Retina (tissue), 1 donor: Measurements from ENCODE around the gene TANC1.
A peak's percentile ranks its signal among the peaks of the same experiment; 100 is the strongest.
"Not testable (repeated sequence)": the region's sequence is repeated elsewhere in the genome, so short reads cannot be mapped to it uniquely, and the experiment has no call there.

Source experiments
- DNase-seq: peaks from one replicate; pipeline ENCODE4 v3.0.0-alpha.2; 2016

The TANC1 gene

GRCh38 chr2:159124931-159125467 is 156.6 kb downstream of the TANC1 start:
- DNase-seq: no peak

GRCh38 chr2:159125858-159126257 is 157.4 kb downstream of the TANC1 start:
- DNase-seq: no peak

DNA sequence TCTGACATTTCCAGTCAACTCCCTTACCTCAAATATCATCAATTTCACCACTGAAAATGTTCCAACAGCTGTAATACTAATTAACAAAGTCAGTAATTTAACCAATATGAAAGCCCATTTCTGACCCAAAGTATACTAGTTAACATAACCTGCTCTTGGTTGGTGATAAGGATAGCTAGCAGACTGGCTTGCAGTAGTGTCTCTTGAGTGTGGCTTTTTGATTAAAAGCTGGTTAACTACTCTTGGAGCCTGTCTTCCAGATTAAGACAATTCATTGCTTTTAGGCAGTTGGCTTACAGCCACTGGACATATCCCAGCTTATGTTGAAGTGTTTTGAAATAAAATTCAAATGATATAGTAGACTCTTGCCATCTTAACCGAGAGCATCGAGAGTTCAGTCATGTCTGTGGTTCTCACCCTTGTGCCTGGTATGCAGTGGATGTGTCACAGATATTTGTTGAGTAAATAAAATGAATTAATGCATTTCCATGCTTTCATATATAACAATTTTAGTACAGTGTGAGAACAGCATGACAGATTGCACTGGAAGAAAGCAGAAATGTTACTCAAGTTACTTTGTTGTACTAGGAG is 158.1 kb downstream of the TANC1 start:
- no peak for DNase-seq

GRCh38 chr2:159128191-159128590 is 159.8 kb downstream of the TANC1 start:
- no peak for DNase-seq

DNA sequence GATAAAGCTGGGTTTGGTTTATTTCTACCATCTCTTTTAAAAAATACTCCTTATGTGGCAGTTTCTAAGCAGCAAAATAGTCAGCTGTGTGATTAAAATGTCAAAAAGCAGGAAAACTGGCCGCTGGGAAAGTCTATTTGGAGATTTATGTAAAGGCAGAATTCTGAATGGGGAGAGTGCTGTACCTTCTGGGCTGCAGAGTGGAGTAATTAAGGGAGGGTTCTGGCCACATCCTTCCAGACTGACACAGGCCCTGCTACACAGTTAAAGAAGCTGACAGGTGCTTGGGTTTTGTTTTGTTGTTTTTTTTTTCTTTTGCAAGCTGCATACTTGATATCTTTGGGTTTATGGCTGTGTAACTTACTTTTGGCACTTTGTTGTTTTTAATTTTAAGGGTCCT is 160.8 kb downstream of the TANC1 start:
- DNase-seq: no peak

- DNase-seq: peak; percentile 11
Measured at GRCh38 chr2:159129824-159130223, 161.4 kb downstream of the TANC1 start.

GRCh38 chr2:159130302-159130701 is 161.9 kb downstream of the TANC1 start:
- DNase-seq: no peak

GRCh38 chr2:159131267-159131913 is 162.9 kb downstream of the TANC1 start:
- DNase-seq: no peak

DNA sequence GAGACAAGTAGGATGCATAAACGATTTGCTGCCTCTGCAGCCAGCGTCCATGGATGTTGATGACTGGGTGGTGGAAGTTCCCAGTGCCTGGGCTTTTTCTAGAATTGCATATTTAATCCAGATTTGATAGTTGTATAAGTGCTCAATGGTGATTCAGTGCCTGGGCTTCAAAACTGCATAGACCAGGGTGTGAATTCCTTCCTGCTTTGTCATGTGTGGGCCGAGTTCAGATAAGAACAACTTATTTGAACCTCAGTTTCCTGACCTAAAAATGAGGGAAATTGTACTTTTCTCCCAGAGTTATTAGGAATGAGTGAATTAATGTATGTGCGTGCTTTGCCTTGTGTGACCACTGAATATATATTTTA is 163.5 kb downstream of the TANC1 start:
- DNase-seq: no peak

DNA sequence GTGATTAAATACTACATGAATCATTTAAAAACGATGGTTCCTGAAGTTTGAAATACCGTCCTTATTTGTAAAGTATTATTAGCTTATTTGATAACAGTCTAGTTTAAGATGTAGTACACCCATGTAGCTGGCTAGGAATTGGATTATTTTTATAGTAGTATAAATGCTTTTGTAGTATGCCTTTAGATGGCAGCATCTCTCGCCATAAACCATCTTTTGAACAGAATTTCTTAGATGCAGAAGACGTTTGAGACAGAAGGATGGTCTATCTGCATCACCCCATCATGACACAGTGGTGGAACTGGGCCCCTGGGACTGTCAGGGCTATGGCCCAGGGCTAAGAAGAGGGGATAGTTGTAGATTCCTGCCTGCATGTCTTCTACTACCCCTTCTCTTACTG is 165.4 kb downstream of the TANC1 start:
- no peak for DNase-seq

- DNase-seq: no peak
Measured at GRCh38 chr2:159134979-159135378, 166.5 kb downstream of the TANC1 start.

DNA sequence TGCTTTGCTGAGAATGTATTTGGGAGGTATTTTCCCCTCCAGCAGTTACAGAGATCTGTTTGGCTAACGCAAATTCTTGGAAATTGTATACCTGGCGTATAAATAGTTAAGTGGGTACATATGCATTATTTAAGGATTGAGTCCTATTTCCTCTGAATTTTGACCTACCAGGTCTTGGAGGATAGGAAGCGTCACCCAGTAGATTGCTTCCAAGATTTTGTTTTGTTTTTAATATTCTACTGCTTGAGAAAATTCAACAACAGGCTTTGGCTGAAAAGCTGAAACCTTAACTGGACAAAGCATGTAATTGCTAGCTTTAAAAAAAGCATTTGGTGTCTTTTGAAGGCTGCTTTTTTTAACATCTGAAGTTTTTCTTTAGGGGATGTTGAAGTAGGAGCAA is 168.0 kb downstream of the TANC1 start:
- DNase-seq: no peak

GRCh38 chr2:159137511-159138241 is 169.2 kb downstream of the TANC1 start:
- peak; percentile 11 for DNase-seq

DNA sequence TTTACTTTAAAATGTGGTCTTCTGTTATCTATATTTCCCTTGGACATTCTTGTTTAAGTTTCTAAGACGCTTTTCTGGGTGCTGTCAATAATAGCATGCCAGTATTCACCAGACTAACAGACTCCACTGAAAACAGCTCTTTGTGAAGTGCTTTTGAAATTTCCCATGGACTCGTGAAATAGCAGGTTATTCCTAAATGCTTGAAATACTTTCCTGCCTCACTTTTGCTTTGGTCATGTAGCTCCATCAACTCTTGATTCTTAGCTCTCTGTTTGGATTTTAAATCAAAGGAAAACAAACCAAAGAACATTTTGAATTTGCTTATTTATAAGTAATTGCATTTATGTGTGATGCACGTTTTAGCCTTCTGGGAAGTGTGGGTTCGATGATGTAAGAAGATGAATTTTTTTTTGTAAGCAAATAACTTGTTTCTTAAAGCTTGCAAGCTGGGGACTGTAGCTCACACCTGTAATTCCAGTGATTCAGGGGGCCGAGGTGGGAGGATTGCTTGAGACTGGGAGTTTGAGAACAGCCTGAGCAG is 170.3 kb downstream of the TANC1 start:
- no peak for DNase-seq

- DNase-seq: no peak
Measured at GRCh38 chr2:159139216-159139933, 170.9 kb downstream of the TANC1 start.

DNA sequence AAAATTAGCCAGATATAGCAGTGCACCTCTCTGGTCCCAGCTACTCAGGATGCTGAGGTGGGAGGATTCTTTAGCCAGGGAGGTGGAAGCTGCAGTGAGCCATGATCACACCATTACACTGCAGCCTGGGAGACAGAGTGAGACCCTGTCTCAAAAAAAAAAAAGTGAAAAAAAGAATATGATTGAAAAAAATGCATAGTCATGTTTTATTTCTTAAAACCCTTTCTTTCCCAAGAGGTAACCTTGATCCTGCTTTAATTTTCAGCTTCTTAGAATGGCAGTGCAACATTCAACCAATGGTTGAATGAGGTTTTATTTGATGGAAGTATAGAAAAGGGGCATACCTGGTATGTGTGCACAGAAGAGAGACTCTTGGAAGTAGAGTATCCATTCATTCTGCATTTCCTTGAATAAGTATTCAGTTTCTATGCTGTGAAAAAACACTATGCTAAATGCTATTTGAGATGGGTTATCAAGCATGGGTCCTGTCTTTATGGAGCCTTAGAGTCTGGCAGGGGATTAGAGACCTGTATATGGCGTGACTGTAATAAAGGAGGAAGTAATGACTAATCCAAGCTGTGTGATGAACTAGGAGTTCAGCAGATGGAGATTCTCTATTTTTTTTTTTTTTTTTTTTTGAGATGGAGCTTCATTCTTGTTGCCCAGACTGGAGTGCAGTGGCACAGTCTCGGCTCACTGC is 171.8 kb downstream of the TANC1 start:
- no peak for DNase-seq

DNA sequence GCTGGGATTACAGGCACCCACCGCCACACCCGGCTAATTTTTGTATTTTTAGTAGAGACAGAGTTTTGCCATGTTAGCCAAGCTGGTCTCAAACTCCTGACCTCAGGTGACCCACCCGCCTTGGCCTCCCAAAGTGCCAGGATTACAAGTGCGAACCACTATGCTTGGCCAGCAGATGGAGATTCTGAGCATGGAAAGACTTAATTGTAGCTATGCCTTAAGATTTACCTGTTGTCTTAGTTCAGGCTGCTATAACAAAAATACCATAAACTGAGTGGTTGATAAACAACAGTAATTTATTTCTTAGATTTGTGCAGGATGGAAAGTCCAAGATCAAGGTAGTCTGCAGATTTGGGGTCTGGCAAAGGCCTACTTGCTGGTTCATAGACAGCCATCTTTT is 172.4 kb downstream of the TANC1 start:
- DNase-seq: not testable (repeated sequence)

- DNase-seq: no peak
Measured at GRCh38 chr2:159144776-159145614, 176.6 kb downstream of the TANC1 start.

DNA sequence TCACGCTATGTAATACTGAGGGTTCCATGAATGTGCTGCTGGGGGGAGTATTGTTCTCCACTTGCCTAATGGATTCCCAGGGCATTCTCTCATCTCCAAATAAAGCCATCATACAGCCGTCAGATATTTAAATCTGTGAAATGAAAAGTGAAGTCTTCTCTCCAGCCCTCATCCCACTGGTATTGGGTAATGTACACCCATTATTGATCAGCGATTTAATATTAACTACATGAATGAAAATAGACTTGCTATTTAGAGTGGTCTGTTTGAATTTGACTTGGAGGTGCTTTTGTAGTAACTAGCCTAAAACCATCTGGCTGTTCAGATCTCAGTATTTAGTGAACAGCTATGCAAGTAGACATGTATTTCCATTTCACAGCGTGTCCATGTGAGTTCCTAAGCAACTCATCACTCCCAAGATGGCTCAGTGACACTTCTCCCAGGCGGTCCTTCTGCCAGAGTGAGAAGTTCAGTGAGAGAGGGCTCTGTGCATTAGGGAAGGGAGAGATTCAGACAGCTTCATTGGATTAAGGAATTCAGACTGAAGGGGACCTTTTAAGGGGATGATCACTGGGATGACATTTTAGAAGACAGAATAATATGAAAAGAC is 177.4 kb downstream of the TANC1 start:
- DNase-seq: no peak

DNA sequence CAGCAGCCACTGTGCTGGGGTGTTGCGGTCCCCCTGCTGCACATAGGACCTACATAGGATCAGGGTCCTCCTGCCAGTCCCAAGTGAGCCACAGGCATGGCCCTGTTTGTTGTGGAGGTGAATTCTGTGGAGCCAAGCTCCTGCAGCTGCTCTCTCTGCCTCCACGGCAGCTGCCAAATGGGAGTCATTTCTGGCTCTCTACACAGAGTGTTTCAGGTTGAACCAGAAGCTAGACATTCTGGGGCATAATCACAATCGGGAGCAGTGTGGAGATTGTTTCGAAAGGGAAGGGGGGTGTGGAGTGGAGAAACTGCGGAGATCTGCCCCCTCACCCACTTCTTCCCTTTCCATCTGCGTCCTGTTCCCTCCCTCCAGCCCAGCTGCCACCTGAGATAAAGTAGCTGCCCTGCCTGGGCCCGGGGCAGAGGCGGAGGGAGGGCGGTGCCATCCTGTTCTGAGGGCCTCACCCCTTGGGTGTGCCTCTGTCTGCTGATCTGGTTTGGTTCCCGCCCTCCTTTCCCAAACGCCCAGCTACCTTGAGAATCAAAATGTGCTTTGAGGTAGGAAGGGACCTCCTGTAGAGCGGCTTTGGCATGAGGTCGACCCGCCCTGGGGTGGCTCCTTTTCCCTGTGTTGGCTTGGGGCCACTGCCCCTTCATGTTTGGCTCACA is 178.7 kb downstream of the TANC1 start:
- peak; percentile 14 for DNase-seq
